Activated CD8-positive, alpha-beta T cell treated with anti-CD3 and anti-CD28 coated beads for 36 hours (primary cell): ENCODE measurements around the gene GAS6. TPM values are rescaled to one million over a fixed set of nuclear protein-coding genes. Genes with fewer than 3 reads are reported as not detected.

Experiments used
- ATAC-seq: fragments of 200-7000 bp; cut with Tn5 transposase; one replicate; pipeline ENCODE4 v1.10.0; 2021; ENCODE audit warnings: mild to moderate bottlenecking, moderate library complexity
- CTCF ChIA-PET: fragments of 350-600 bp; sonication (Branson Sonifier 250); formaldehyde crosslinking; loops from one replicate; lab custom pipeline; 2021; ENCODE audit warnings: antibody characterized with exemption; lab: Charles Lee
- POLR2A ChIA-PET: fragments of 350-600 bp; sonication (Branson Sonifier 250); formaldehyde crosslinking; loops from one replicate; lab custom pipeline; 2021; ENCODE audit warnings: antibody characterized with exemption; lab: Charles Lee
- DNase-seq: peaks from one replicate; pipeline ENCODE4 v3.0.0-alpha.2; 2020
- H3K27ac Mint-ChIP-seq: one replicate; pipeline ENCODE4 v1.8.0; 2021; ENCODE audit warnings: mild to moderate bottlenecking, mixed read lengths
- H3K27me3 Mint-ChIP-seq: one replicate; pipeline ENCODE4 v1.8.0; 2021; ENCODE audit warnings: mixed read lengths
- H3K36me3 Mint-ChIP-seq: one replicate; pipeline ENCODE4 v1.8.0; 2021; ENCODE audit warnings: low read depth, mixed read lengths
- H3K4me1 Mint-ChIP-seq: one replicate; pipeline ENCODE4 v1.8.0; 2021; ENCODE audit warnings: low read depth, mixed read lengths
- H3K4me3 Mint-ChIP-seq: one replicate; pipeline ENCODE4 v1.8.0; 2021; ENCODE audit warnings: mild to moderate bottlenecking, moderate library complexity, mixed read lengths
- H3K9me3 Mint-ChIP-seq: one replicate; pipeline ENCODE4 v1.8.0; 2021; ENCODE audit warnings: mixed read lengths
- intact Hi-C: fragments of 100-400 bp; cut with micrococcal nuclease; formaldehyde crosslinking; loops from one replicate; pipeline ENCODE4 v1.10.0; 2022
- total RNA-seq, 2 experiments: library from RNA; stranded (reverse); gene quantifications; one replicate each; pipeline ENCODE4 v1.2.3, GENCODE V29; 2021
- TF ChIP-seq, protein P1 (sequence below): fragments of 200-600 bp; IDR thresholded peaks from one replicate; pipeline ENCODE4 v1.8.0; 2022; ENCODE audit warnings: antibody characterized with exemption, mild to moderate bottlenecking

Gene GAS6
- total RNA-seq, 2 experiments from 2014 or later = 0.23 to 0.25 TPM

DNA sequence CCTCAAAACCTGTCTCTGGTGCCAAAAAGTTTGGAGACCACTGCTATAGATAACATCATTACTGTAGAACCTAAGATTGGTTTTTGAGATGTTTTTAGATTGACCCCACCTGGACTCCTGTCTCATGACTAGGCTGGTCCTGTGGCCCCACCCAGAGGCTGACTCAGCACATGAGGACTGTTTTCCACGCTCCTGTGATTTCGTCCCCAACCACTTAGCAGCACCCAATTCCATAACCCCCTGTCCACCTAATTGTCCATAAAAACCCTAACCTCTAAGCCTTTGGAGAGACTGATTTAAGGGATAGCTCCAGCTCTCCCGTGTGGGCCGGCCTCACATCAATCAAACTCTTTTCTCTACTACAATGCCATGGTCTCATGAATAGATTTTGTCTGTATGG is 25.6 kb upstream of the GAS6 start:
- POLR2A ChIA-PET = no interaction called here

GRCh38 chr13:113888701-113889330 is 24.9 kb upstream of the GAS6 start:
- H3K27ac Mint-ChIP-seq = no peak overlapping the region

More for the DNA sequence above, 25.6 kb upstream of the GAS6 start:
- Mint-ChIP-seq H3K36me3 (no peaks in the 10 kb centered on the region), H3K27me3 (peaks cover 5% of the 10 kb centered on the region), H3K9me3 (no peaks in the 10 kb centered on the region), H3K4me1 (no peaks in the 10 kb centered on the region), H3K27ac (no peak overlapping the region), H3K4me3 (no peak overlapping the region)
- DNase-seq = no peak
- no peak for ATAC-seq
- TF ChIP-seq, protein P1, sequence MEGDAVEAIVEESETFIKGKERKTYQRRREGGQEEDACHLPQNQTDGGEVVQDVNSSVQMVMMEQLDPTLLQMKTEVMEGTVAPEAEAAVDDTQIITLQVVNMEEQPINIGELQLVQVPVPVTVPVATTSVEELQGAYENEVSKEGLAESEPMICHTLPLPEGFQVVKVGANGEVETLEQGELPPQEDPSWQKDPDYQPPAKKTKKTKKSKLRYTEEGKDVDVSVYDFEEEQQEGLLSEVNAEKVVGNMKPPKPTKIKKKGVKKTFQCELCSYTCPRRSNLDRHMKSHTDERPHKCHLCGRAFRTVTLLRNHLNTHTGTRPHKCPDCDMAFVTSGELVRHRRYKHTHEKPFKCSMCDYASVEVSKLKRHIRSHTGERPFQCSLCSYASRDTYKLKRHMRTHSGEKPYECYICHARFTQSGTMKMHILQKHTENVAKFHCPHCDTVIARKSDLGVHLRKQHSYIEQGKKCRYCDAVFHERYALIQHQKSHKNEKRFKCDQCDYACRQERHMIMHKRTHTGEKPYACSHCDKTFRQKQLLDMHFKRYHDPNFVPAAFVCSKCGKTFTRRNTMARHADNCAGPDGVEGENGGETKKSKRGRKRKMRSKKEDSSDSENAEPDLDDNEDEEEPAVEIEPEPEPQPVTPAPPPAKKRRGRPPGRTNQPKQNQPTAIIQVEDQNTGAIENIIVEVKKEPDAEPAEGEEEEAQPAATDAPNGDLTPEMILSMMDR = no peak
- intact Hi-C loops = no loop called here
- CTCF ChIA-PET = interaction anchor here (1.3 kb wide), 1 partner anchor 10 kb away, joined by 4 read pairs; no protein-coding TSS in a partner anchor

GRCh38 chr13:113887700-113888201 is 23.9 kb upstream of the GAS6 start:
- Mint-ChIP-seq H3K9me3 (no peaks in the 10 kb centered on the region), H3K27me3 (no peaks in the 10 kb centered on the region)
- CTCF ChIA-PET = no interaction called here

More at GRCh38 chr13:113888701-113889330, 24.9 kb upstream of the GAS6 start:
- Mint-ChIP-seq H3K4me1 (no peaks in the 10 kb centered on the region), H3K27me3 (peaks cover 2% of the 10 kb centered on the region), H3K36me3 (no peaks in the 10 kb centered on the region), H3K9me3 (no peaks in the 10 kb centered on the region), H3K4me3 (no peak overlapping the region)
- ATAC-seq (no peak), DNase-seq (no peak)
- POLR2A ChIA-PET = no interaction called here
- TF ChIP-seq, protein P1 = no peak
- intact Hi-C loops = no loop called here
- CTCF ChIA-PET = interaction anchor here (1.3 kb wide), 1 partner anchor 9 kb away, joined by 4 read pairs; no protein-coding TSS in a partner anchor

DNA sequence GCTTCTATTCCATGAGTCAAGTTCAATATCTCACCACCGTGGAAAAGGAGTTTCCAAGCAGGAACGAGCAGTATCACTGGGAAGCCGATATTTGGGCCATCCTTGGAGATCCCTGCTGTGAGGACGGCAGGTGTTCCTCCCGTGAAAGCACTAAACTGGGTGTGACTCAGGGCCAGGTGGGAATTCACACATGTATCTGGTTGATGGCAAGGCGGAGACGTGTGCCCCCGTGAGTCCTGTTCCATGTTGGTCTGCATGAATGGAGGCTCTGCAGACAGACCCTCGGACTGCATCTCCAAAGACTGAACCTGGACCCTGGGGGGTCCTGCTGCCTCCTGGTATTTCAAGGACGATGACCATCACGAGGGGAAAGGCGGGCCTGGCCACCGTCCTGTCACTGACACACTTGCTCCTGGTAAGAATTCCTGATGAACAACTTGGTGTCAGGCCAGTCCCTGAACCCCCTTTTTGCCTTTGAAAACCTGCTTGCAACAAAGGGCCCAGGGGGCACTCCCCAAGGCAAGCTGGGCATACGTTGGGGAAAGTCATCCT is 22.8 kb upstream of the GAS6 start:
- Mint-ChIP-seq H3K4me1 (peaks cover 14% of the 10 kb centered on the region), H3K36me3 (no peaks in the 10 kb centered on the region), H3K27ac (no peak overlapping the region), H3K9me3 (no peaks in the 10 kb centered on the region), H3K27me3 (no peaks in the 10 kb centered on the region), H3K4me3 (no peak overlapping the region)
- ATAC-seq (no peak), DNase-seq (no peak)
- CTCF ChIA-PET = no interaction called here
- intact Hi-C loops = no loop called here
- POLR2A ChIA-PET = no interaction called here
- TF ChIP-seq, protein P1 = no peak

More at GRCh38 chr13:113887700-113888201, 23.9 kb upstream of the GAS6 start:
- intact Hi-C loops = no loop called here
- ATAC-seq = no peak
- POLR2A ChIA-PET = interaction anchor here (0.5 kb wide), 1 partner anchor 386 kb away, joined by 3 read pairs; no protein-coding TSS in a partner anchor
- Mint-ChIP-seq H3K27ac (no peak overlapping the region), H3K4me1 (peaks cover 4% of the 10 kb centered on the region), H3K4me3 (no peak overlapping the region), H3K36me3 (no peaks in the 10 kb centered on the region)
- TF ChIP-seq, protein P1 = no peak
- no peak for DNase-seq

DNA sequence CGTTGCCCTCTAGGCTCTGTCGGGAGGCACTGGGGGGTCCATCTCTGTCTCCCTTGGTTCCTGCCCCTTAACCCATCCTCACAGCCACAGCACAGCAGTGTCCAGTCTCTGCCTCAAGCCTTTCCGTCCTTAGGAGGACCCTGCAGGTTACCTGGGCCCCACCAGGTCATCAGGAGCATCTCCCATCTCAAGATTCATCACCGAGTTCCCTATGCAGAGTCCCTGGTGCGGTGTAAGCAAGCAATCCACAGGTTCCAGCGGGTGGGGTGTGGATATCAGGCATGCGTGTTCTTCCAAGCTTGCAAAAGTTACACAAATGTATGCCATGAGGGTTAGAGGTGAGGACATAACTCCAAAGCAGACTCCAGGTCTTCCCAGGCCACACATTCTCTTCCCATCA is 20.9 kb upstream of the GAS6 start:
- TF ChIP-seq, protein P1 = no peak
- H3K27ac Mint-ChIP-seq = no peak overlapping the region
- no peaks in the 10 kb centered on the region for H3K9me3 Mint-ChIP-seq
- H3K4me1 Mint-ChIP-seq = peaks cover 21% of the 10 kb centered on the region
- ChIA-PET POLR2A (no interaction called here), CTCF (no interaction called here)
- no peaks in the 10 kb centered on the region for H3K36me3 Mint-ChIP-seq
- no peak for ATAC-seq
- no peaks in the 10 kb centered on the region for H3K27me3 Mint-ChIP-seq
- no peak overlapping the region for H3K4me3 Mint-ChIP-seq
- intact Hi-C loops = no loop called here
- DNase-seq = no peak
